Right atrium auricular region (tissue), 2 donors: ENCODE measurements around the gene ZBTB46. TPM values are rescaled to one million over a fixed set of nuclear protein-coding genes. Genes with fewer than 3 reads are reported as not detected.
"Not testable (repeated sequence)": the region's sequence is repeated elsewhere in the genome, so short reads cannot be mapped to it uniquely, and the experiment has no call there.

Experiments
- DNase-seq: peaks from one replicate; pipeline ENCODE4 v3.0.0-alpha.2; 2019; ENCODE audit warnings: low spot score
- H3K27ac ChIP-seq, 2 donors: fragments of 200-600 bp; sonication (generic); 1 replicate in 1 of 2; 2 replicates in 1 of 2; pipeline ENCODE4 v1.5.1; 2016 to 2019
- H3K27me3 ChIP-seq, 2 donors: fragments of 200-600 bp; sonication (generic); one replicate each; pipeline versions ENCODE4 v1.5.1 to v1.6.0; 2017 to 2019
- H3K36me3 ChIP-seq: fragments of 200-600 bp; sonication (generic); one replicate; pipeline ENCODE4 v1.5.1; 2016
- H3K4me1 ChIP-seq, 2 donors: fragments of 200-600 bp; sonication (generic); one replicate each; pipeline versions ENCODE4 v1.5.1 to v1.6.0; 2017 to 2019
- H3K4me3 ChIP-seq, 2 donors: fragments of 200-600 bp; sonication (generic); 1 replicate in 1 of 2; 2 replicates in 1 of 2; pipeline ENCODE4 v1.5.1; 2017 to 2019; ENCODE audit warnings: mild to moderate bottlenecking in 1 of 2, moderate library complexity in 1 of 2
- H3K9me3 ChIP-seq, 2 donors: fragments of 200-600 bp; sonication (generic); one replicate each; pipeline ENCODE4 v1.5.1; 2019
- CTCF ChIP-seq, 2 donors: fragments of 200-600 bp; sonication (generic); IDR thresholded peaks; one replicate each; pipeline ENCODE4 v1.5.1; 2019; ENCODE audit warnings: antibody characterized with exemption in 2 of 2
- total RNA-seq, 2 donors: library from RNA; depleted of rRNA; stranded (reverse); fragments of >200 nt; gene quantifications; one replicate each; pipeline ENCODE4 v1.1.0, GENCODE V29; 2016

ZBTB46 gene
- total RNA-seq, 2 donors from 2014 or later = 12.2 to 17.8 TPM

- H3K4me1 ChIP-seq = peaks cover 0 to 18% of the 10 kb centered on the region in 2 donors
- no peak for DNase-seq
- H3K9me3 ChIP-seq = no peaks in the 10 kb centered on the region
- H3K27me3 ChIP-seq = no peaks in the 10 kb centered on the region
- H3K36me3 ChIP-seq = no peaks in the 10 kb centered on the region
- no peak overlapping the region for H3K4me3 ChIP-seq
- H3K27ac ChIP-seq = no peak overlapping the region
- TF ChIP-seq CTCF (IDR thresholded peaks at IDR 0.05) = no peak
Measured at GRCh38 chr20:63782521-63782971, 48.5 kb downstream of the ZBTB46 start.

GRCh38 chr20:63782051-63782471, 49.0 kb downstream of the ZBTB46 start:
- no peaks in the 10 kb centered on the region for H3K36me3 ChIP-seq
- no peak for DNase-seq
- peaks cover 0 to 13% of the 10 kb centered on the region in 2 donors for H3K4me1 ChIP-seq
- H3K9me3 ChIP-seq = no peaks in the 10 kb centered on the region
- H3K27ac ChIP-seq = no peak overlapping the region
- no peaks in the 10 kb centered on the region for H3K27me3 ChIP-seq
- no peak for TF ChIP-seq CTCF (IDR thresholded peaks at IDR 0.05)
- no peak overlapping the region for H3K4me3 ChIP-seq

- TF ChIP-seq CTCF (IDR thresholded peaks at IDR 0.05) = no peak
- Histone ChIP-seq H3K36me3 (no peaks in the 10 kb centered on the region), H3K4me3 (no peak overlapping the region), H3K27me3 (no peaks in the 10 kb centered on the region), H3K9me3 (no peaks in the 10 kb centered on the region), H3K27ac (no peak overlapping the region), H3K4me1 (peaks cover 0 to 4% of the 10 kb centered on the region in 2 donors)
- DNase-seq = no peak
Measured at GRCh38 chr20:63781181-63781580, 49.9 kb downstream of the ZBTB46 start.

GRCh38 chr20:63778857-63779256, 52.2 kb downstream of the ZBTB46 start:
- DNase-seq = no peak
- TF ChIP-seq CTCF (IDR thresholded peaks at IDR 0.05) = no peak
- H3K9me3 ChIP-seq = no peaks in the 10 kb centered on the region
- H3K4me3 ChIP-seq = no peak overlapping the region
- H3K27ac ChIP-seq = no peak overlapping the region
- peaks cover 0 to 16% of the 10 kb centered on the region in 2 donors for H3K4me1 ChIP-seq
- peaks cover 6% of the 10 kb centered on the region for H3K36me3 ChIP-seq
- no peaks in the 10 kb centered on the region for H3K27me3 ChIP-seq

DNA sequence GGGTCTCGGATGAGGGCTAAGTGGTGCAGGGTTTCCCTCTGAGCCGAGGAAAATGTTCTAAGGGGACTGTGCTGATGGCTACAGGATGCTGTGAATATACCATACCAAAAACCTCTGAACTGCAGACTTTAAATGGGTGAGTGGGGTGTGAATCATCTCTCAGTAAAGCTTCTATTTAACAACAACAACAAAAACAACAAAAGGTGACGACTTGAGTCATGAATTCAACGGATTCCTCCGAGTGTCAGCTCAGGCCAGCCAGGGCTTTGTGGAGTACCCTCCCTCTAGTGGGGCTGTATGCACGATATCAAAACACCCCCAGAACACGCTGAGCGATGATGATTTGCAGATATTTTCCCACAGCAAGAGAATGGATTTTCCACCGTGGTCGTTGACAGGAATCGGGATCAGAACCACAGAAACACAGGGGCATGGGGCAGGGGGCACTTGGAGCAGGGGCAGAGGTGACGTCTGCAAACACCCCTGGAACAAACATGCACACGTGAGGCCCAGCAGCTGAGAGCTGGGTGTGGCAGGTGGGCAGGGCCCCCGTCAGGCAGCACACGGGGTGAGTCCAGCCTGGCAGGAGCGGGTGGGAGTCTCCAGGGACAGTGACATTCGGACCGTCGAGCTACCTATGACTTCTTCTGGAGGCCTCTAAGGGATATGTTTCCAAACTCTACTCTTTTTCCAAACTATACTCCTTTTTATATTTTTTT, 52.9 kb downstream of the ZBTB46 start:
- peaks cover 0 to 16% of the 10 kb centered on the region in 2 donors for H3K4me1 ChIP-seq
- no peak overlapping the region for H3K4me3 ChIP-seq
- no peaks in the 10 kb centered on the region for H3K9me3 ChIP-seq
- TF ChIP-seq CTCF (IDR thresholded peaks at IDR 0.05) = no peak
- H3K27me3 ChIP-seq = no peaks in the 10 kb centered on the region
- peaks cover 6% of the 10 kb centered on the region for H3K36me3 ChIP-seq
- no peak overlapping the region for H3K27ac ChIP-seq
- DNase-seq = no peak

DNA sequence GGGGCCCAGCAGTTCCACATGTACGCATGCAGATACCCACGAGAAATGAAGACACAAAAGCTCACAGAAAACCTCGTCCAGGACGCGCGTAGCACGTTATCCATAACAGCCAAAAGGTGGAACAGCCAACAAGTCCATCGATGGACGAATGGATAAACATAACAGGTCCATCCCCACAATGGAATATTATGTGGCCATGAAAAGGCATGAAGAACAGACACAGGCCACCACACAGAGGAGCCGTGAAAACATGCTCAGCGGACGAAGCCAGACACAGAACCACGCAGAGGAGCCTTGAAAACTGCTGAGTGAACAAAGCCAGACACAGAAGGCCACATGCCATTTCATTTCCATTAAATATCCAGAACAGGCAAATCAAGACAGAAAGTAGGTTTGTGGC, 53.5 kb downstream of the ZBTB46 start:
- H3K9me3 ChIP-seq = no peaks in the 10 kb centered on the region
- no peak for TF ChIP-seq CTCF (IDR thresholded peaks at IDR 0.05)
- H3K27me3 ChIP-seq = no peaks in the 10 kb centered on the region
- no peak overlapping the region for H3K27ac ChIP-seq
- H3K36me3 ChIP-seq = peaks cover 6% of the 10 kb centered on the region
- H3K4me3 ChIP-seq = no peak overlapping the region
- DNase-seq = no peak
- peaks cover 0 to 20% of the 10 kb centered on the region in 2 donors for H3K4me1 ChIP-seq

- not testable (repeated sequence) for H3K36me3 ChIP-seq, DNase-seq
- peaks cover 0 to 24% of the 10 kb centered on the region in 2 donors for H3K4me1 ChIP-seq
Measured at GRCh38 chr20:63776875-63777274, 54.2 kb downstream of the ZBTB46 start.

More at GRCh38 chr20:63776875-63777274, 54.2 kb downstream of the ZBTB46 start:
- not testable (repeated sequence) for H3K27ac ChIP-seq, H3K4me3 ChIP-seq, H3K9me3 ChIP-seq, H3K27me3 ChIP-seq
